IPS-NIHi11 (cell line): ENCODE measurements around the gene SLC25A5.
"Not testable (repeated sequence)": the region's sequence is repeated elsewhere in the genome, so short reads cannot be mapped to it uniquely, and the experiment has no call there.

Experiments used
- DNase-seq: peaks from one replicate; pipeline ENCODE4 v3.0.0; 2012; ENCODE audit warnings: mixed read lengths, low spot score

Gene SLC25A5

DNA sequence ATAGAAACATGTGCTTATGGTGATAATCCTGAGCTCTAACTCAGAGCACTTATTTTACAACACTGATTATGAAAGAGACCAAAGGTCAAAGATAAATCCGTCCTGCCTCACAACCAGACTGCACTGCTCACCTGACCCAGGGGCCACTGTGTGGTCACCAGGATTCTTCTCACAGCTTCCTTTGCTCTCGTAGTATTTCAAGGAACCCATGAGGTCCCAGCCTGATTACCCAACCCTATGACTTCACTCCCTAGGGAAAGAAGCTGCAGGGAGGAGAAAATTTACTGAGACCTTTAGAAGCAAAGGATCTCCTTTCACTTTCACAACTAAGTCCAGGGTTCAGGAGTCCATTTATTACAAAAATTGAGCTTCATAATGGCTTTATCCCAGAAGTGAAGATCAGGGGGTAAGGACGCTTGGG is 9.6 kb downstream of the SLC25A5 start:
- no peak for DNase-seq

DNA sequence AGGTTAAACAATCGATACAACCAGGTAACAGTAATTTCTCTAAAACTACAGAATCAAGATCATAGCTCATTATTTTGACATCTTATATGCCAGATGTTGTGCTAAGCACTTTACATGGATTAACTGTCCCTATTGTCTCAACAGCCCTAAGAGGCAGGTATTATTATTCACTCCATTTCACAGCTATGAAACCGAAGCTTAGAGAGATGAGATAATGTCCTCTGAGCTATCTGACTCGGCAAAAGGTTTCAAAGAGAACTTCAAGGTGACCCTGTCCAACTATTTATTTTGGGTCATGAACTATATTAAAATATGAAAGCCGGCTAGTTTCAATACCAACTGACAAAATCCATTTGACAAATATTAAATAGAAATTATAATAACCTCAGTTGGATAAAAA is 10.3 kb downstream of the SLC25A5 start:
- DNase-seq, result no peak

DNA sequence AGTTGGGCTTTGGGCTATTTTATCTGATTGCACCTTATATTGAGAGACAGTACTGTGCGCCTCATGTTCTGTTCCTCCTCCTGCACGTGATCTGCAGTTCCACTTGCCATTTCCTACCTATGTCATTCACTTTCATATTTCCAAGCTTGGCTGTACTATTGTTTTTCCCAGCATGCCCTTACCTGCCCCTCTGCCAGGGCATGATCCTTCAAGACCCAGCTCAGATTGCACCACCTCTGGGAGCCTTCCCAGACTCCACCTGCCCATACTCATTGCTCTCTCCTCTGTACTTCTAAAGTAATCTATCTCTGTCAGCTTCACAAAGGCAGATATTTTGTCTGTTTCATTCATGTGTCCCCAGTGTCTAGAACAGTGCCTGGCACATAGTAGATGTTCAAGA is 11.6 kb downstream of the SLC25A5 start:
- DNase-seq, result no peak

DNA sequence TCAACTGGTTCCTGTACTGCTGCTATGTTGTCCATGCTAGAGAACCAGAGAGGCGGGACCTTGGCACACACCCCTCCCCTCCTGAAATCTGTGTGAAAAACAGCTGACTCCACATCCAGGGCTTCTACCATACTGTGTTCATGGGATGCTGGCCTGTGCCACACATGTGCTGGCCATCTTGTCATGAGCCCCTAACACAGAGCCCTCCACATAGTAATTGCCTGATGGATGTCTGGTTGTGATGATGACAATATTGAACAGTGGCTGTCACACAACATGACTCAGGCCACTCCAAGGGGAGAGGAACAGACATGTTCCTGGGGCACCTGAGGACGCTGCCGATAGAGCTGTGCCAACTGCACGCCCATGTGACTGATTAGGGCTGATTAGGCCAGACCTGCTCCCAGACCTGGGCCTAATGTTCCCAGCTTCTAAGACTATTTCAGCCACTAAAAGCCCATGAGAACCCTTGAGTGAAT is 13.1 kb downstream of the SLC25A5 start:
- no peak for DNase-seq

DNA sequence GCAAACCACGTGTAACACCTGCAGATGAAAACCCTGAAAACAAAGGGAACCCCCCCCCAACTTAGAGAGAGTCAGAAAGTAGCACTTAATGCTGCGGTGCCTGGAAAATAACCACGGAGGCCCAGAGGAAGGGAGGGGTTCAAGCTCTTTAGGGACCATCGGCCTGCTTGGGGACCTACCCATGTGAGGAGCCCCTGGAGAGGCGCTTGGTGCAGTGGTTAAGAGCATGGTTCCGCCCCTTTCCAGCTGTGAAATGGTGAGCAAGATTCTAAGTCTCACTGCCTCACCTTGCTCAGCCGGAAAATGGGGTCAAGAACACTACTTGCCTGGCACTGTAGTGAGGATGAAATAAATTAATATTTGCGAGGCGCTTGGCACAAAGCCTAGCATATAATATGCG is 13.8 kb downstream of the SLC25A5 start:
- DNase-seq, result no peak

DNA sequence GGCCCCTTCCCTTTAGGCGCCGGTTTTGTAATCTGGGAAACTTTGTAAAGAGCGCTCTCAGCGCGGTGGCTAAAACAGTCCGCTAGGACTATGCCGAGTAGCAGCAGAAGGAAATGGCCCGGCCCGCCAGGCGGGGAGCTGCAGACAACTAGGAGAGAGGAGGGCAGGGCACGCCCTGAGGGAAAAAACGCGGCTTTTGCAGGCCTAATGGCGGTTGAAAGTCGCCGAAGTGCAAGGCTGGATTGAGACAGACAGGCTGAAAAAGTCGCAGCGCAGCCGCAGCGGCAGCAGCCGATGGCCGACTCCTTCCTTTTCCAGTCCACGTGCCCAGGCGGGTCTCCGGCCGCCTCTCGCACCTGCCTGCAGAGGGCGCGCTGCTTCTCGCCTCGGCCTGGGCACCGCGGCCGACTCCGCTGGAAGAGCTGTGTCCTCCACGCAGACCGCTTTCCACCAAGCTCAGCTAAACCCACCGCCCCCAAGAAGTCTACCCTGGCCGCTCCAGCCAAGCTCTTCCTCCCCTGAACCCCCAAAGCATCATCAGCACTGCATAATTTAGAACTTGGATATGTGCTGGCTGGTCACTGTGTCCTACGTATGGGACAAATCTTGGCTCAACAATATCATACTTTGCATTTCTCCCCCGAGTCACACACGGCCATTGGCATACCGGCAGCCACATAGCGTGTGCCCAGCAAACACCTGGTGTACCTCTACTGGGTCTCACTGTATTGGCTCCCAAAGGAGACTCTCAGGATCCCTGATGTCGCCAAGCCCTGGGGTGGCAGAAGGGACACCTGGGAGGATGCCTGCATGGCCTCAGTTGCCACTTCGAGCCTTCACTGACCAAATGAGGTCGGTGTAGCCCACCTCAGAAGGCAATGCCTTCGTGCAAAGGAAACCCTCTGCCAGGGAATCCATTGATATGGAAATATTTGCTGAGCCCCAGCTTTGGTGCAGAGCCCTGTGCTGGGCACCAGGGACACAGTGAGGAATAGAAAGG is 14.5 kb downstream of the SLC25A5 start:
- peak; percentile 68 for DNase-seq

DNA sequence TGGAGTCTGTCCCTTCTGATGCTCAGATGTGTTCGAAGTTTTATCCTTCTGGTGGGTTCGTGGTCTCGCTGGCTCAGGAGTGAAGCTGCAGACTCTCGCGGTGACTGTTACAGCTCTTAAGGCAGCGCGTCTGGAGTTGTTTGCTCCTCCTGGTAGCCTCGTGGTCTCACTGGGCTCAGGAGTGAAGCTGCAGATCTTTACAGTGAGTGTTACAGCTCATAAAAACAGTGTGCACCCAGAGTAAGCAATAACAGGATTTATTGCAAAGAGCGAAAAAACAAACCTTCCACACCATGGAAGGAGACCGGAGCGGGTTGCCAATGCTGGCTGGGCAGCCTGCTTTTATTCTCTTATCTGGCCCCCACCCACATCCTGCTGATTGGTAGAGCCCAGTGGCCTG is 18.5 kb downstream of the SLC25A5 start:
- no peak for DNase-seq

DNA sequence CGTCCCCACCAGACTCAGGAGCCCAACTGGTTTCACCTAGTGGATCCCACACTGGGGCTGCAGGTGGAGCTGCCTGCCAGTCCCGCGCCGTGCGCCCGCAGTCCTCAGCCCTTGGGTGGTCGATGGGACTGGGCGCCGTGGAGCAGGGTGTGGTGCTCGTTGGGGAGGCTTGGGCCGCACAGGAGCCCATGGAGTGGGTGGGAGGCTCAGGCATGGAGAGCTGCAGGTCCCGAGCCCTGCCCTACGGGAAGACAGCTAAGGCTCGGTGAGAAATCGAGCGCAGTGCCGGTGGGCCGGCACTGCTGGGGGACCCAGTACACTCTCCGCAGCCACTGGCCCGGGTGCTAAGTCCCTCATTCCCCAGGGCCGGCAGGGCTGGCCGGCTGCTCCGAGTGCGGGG is 19.5 kb downstream of the SLC25A5 start:
- not testable (repeated sequence) for DNase-seq

DNA sequence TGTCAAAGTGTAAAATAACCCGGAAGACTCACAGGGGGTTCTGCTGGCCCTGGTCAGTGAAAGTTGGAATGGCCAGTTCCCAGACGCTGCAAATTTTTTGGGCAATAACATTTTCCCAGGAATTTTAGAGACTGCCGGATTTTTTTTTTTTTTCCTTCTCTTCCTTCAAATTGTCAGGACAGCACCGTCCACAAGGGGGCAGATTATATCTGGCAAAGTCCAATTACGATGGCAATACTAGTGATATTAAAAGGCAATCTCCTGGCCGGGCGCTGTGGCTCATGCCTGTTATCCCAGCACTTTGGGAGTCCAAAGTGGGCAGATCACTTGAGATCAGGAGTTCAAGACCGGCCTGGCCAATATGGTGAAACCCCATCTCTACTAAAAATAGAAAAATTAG is 20.5 kb downstream of the SLC25A5 start:
- peak; percentile 27 for DNase-seq

DNA sequence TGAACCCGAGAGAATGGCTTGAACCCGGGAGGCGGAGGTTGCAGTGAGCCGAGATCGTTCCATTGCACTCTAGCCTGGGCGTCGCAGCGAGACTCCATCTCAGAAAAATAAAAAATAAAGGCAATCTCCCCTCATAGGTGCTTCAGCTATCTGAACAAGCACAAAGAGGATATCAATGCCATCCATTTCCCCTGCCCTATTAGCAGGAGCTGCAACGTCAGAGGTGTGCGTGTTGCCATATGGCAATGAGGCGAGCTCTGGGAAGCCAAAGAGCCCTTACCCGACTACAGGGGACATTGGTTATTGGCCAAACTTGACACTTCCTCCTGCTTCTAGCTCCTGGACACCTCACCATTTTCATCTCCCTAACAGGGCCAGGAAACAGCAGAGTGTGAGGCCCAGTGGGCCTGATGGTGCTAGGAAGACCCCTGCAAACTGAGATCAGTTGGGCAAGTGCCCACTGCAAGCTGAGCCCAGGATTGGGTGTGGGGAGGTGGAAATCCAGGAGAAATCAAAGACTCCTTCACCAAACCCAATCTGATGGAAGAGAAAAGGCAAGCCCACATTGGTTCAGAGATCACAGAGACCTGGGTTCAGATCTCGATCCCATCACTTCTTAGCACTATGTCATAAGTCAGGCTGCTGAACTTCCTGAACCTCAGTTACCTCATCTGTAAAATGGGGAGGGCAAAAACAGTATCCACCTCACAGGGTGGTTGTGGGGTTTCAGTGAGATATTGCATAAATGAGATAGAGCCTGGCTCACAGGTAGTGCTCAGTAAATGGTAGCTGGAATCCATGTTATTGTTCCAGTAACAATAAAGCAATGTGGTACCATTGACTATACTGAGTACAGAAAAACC is 21.2 kb downstream of the SLC25A5 start:
- no peak for DNase-seq

DNA sequence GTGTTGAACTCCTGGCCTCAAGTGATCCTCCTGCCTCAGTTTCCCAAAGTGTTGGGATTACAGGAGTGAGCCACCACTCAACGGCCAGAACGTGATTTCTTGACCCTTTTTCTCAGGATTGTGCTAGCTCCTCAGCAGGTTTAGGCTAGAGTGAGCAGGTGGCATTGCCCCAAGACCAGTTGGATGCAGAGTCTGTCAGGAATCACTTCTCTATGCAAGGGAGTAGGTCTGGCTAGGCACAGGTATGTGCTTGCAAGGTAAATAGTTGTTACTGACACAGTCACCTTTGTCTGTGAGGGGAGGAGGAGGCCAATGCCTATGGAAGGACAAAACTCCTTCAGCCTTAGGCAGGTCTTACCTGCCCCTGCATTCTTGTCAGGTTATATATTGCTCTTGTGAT is 24.2 kb downstream of the SLC25A5 start:
- DNase-seq, result no peak

DNA sequence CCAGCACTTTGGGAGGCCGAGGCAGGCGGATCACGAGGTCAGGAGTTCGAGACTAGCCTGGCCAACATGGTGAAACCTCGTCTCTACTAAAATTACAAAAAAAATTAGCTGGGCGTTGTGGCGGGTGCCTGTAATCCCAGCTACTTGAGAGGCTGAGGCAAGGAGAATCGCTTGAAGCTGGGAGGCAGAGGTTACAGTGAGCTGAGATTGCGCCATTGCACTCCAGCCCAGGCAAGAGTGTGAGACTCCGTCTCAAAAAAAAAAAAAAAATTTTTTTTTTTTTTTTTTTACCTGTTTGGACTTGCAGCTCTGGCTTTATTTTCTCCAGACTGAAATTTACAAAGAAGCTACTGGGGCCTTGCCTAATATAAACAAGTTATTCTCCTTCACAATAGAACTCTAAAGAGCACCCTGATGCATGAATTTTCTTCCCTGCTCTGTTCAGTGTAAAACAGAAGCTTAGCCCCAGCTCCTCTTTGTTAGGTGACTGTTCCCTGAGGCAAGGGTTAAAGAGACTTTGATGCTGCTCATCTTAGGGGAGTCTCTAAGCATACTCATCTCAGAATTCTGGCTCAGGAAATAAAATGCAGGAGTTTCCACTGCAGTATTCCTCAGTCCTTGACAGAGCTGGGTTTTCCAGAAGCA is 25.7 kb downstream of the SLC25A5 start:
- not testable (repeated sequence) for DNase-seq

DNA sequence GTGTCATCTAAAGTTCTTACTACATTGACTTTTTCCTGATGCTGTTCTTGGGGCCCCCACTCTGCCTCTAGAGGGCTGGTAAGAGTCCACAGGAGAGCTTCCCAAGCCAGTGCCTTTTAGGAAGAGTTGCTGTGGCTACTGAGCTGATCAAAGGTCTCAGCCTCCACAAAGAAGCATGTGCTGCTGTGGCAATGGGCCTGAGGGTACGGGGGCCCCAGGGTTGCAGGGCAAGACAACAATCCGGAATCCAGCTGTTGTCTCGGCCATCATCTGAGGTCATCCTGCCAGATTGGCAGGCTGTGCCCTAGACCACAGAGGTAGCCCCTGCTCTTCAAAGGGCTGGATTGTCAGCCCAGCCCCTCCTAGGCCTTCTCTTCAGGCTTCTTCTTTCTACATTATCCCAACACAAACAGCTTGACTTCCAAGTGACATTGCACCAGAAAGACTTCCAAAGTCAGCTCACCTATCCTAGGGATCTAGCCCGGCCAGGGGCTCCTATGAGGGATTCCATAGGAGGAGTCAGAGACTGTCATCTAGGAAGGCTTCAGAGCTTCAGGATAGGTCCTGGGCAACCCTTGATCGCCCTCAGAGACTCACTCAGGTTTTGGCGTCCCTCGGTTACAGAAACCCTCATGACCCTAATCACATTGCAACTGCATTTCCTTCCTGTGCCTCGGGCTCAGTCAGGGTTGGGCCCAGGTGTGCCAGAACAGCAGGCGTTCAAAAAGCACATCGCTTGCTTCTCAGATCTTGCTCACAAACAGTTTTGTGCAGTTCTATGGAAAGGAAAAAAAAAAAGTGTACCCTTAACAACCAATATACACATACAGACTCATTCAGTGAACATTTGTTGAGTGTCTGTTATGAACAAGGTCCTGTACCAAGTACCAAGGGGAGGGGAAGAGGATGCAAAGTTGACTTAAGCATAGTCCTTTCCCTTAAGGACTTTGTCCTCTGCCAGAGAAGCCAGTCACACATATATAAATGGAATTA is 27.8 kb downstream of the SLC25A5 start:
- DNase-seq, result no peak

DNA sequence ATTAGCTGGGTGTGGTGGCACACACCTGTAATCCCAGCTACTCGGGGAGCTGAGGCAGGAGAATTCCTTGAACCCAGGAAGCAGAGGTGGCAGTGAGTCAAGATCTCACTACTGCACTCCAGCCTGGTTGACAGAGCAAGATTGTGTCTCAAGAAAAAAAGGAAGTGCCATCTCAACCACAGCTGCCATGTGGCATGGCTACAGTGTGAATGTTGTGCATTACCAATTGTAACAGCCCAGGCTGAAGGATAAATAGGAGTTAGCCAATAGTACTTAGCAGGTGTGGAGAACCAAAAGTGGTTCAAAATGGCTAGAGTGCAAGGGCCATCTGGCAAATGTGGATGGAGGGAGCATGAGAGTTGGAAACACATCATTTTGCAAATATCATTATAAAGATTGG is 28.9 kb downstream of the SLC25A5 start:
- DNase-seq, result no peak

DNA sequence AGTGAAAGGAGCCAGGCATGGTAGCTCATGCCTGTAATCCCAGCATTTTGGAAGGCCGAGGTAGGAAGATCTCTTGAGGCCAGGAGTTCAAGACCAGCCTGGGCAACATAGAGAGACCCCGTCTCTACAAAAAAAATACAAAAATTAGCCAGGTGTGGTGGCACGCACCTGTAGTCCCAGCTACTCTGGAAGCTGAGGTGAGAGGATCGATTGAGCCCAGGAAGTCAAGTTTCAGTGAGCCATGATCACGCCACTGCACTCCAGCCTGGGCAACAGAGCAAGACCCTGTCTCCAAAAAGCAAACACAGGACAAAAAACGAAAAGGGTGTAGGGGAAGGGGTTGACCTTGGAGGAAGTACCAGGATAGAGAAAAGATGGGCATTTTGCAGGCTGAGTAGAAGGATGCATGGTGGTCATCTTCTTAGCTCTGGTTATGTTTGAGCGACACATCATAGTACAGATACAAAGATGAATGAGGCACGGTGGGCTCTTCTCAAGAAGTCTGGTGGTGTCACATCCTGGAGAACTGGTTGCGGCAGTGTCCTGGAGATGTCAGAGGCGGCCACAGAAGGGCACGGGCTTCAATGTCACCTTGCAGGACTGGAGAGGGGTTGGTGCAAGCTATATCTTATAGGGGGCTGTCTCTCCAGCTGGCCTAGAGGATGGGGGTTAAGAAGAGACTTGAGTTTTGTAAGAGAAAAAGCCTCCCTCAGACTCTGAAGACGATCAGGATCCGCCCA is 32.0 kb downstream of the SLC25A5 start:
- no peak for DNase-seq

DNA sequence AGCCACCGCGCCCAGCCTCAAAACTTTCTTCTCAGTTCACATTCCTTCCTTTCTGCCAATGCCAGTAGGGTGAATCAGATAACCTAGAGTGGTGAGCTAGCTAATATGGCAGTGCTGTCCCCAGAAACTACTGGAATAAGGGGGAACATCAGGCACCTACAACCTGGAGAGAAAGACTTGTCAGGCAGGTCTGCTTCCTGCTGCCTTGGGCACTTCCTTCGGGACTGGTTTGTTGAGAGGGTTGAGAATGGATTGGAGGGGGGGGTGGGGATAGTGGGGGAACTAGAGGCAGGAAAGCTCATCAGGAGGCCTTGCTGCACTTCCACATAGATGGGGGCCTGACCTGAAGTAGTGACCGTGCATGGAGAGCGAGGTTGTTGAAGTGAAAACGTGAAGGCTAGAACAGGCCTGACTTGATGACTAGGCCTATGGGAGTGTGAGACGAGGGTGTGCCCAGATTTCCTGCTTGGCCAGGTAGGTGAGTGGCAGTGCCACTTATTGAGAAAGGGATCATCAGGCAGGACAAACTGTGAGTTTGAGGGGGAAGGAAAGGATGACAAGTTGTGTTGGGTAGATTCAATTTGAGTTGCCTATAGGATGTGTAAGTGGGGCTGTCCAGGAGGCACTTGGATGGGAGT is 33.4 kb downstream of the SLC25A5 start:
- DNase-seq, result no peak

DNA sequence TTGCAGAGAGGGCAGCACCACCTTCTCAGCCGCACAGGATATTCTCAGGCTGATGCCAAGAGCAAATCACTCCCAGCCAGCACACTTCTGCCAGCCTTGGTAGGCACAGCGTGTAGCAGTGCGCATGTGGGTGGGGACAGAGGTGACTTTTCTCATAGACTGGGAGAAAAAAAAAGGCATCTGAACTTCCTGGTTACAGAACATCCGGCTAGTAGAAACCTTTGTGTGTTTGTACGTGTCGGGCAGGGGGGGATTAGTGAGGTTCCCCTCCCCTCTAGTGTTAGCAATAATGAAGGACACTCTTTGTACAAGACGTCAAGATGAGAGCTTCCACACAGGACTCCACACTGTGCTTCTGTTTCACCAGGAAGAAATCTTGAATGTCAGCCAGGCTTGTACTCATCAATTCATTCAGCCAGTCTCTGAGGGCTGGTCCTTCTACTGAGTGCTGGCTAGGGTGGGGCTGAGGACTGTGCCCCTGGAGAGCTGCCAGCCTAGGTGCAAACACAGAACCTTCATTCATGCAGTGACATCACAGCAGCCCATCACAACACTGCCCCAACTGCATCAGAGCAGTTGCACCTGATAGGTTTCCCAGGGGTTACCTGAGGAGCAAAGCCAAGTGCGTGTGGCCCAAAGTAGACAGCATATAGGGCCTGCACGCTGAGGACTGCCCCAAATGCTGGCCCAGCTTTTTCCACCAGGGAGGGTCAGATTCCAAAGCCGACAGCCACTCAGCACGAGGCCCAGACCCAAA is 34.7 kb downstream of the SLC25A5 start:
- no peak for DNase-seq

DNA sequence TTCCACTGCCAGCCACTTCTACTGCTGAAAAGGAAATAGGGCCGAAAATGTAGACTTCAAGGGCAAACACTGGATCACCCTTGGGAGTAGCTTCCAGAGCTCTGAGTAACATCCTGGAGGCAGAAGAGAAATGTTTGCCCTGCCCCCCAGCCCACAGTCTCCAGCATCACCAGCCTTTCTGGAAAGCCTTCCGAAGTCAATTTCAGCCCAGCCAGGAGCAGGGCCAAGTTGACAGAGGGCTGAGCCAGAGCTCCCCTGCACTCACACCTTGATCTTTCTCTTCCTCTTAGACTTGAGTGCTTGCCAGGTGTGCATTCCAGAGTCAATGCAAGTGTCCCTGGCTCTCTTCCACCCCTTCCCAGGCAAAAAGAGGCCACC is 35.2 kb downstream of the SLC25A5 start:
- DNase-seq, result peak; percentile 14

DNA sequence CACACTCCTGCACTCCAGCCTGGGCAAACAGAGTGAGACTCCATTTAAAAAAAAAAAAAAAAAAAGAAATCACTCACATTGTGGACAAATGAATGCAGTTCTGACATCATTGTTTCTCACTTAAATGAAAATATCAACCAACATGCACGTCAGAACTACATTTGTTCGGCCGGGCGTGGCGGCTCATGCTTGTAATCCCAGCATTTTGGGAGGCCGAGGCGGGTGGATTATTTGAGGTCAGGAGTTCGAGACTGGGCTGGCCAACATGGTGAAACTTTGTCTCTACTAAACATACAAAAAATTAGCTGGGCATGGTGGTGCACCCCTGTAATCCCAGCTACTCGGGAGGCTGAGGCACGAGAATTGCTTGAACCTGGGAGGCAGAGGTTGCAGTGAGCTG is 36.9 kb downstream of the SLC25A5 start:
- not testable (repeated sequence) for DNase-seq
